Dermis blood vessel endothelial cell (primary cell): ENCODE measurements around the gene NDUFS3. TPM values are rescaled to one million over a fixed set of nuclear protein-coding genes. Genes with fewer than 3 reads are reported as not detected.

Source experiments
- DNase-seq: peaks from one replicate; pipeline ENCODE4 v3.0.0; 2010
- total RNA-seq: library from RNA; depleted of rRNA; stranded (reverse); fragments of >200 nt; gene quantifications from 2 replicates; pipeline ENCODE4 v1.2.3, GENCODE V29; 2014

Gene NDUFS3
- total RNA-seq, 1 donor from 2014 or later: 101 TPM

DNA sequence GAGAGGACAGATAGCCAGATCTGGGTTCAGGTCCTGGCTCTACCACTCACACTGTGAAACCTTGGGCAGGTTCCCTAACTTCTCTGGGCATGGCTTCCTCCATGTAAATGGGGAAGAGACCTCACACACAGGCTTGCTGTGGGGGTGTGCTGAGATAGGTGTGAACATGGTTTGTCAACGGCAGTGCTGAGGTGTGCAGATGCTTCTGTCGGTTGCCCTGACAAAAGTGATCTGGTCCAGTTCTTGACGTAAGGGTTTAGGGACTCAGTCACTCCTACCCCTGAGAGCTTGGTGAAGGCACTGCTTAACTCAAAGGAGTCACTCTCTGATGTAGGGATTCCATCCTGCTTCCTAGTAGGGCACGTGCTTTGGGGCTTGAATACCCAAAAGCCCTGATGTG is 13.4 kb downstream of the NDUFS3 start:
- peak; percentile 27 for DNase-seq

DNA sequence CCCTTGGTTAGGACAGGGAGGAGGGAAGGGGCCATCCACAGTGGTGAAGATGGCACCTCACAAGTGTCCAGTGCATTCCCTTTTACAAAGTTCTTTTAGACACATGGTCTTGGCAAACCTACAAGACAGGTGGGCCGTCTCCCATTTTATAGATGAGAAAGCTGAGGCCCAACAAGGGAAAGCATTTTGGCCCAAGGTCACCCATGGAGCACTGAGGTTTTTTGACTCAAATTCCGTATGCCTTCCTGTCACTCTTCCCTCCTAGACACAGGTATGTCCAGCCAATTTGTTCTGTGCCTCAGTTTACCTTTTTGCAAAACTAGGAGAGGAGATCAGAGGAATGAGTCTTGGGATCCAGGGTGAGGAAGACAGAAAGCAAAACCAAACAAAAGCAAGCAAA is 14.1 kb downstream of the NDUFS3 start:
- no peak for DNase-seq

DNA sequence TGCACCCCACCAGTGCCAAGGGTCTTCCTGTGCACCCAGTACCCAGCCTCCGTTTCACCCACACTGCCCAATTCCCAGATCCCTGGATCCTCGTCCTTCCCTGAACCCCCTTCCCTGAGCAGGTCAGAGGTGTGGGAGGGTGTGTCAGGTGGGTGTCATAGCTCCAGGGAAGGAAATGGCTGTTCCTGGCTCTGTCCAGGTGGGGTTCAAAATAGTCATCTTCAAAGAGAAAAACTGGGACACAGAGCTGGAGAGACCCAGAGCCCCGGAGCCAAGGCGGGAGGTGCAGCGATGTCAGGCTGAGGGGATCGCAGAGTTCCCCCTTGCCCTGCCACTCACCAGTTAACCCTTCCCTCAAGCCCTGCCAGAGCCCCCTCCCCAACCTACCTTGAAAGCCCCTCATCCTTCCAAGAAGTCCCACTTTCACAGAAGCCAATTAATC is 14.6 kb downstream of the NDUFS3 start:
- DNase-seq: no peak

DNA sequence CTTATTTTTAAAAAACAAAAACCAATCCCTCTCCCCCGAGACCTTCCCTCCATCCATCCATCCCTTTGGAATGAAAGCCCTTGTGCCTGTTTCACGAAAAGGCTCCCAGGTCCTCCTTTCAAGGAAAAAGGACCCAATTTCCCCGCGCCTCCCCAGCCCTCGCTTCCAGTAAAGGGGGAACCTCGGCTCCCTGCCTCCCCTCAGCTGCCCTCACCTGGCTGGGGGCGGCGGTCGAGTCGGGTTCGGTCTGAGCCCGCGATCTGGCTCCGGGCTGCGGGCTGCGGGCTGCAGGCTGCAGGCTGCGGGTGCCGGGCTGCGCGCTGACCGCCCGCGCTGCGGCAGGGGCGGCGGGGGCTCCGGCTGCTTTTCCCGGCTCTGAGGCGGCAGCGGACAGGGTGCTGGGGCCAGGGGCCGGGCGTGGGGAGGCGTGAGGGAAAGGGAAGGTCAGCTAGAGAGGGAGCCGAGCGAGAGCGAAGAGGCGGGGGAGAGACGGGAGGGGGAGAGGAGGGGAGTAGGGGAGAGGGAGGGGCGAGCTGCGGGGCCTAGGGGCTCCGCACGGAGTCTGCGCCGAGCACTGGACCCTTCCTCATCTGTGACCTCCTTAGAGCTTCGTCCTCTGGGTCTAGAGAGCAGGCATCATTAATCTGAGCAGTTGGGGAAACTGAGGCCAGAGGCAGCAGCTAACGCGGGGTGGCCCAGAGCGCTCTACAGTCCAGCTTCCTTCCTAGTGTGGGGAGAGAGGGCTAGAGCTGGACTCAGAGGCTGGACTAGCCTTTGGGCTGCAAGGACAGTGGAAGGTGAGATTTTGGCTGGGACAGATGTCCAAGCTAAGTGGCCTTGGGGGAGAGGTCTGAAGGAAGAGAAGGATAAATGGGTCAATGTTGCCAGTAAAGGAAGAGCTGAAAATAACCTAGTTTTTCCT is 15.3 kb downstream of the NDUFS3 start, which contains the start of gene C1QTNF4:
Gene C1QTNF4 (minus strand): TSS at position 478 of the 922 bp plus-strand sequence. CDS start 3,601 bp downstream, outside the sequence.
- DNase-seq: no peak

- no peak for DNase-seq
Measured at GRCh38 chr11:47595029-47595428, 16.2 kb downstream of the NDUFS3 start.

DNA sequence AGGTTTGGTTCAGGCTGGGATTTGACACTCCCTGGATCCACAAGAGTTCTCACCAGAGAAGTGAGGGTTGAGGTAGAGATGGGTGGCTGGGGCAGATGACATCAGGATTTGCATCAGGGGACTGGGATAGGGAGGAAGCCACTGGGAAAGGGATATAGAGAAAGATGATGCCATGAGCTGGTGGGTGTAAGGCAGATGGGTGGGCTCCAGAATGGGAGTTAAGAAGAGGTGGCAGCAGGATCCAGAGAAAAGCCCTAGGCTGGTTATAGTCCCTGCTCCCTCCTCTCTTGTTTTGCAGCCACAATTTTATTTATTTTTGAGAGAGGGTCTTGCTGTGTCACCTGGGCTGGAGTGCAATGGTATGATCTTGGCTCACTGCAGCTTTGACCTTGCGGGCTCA is 17.1 kb downstream of the NDUFS3 start:
- DNase-seq: no peak

DNA sequence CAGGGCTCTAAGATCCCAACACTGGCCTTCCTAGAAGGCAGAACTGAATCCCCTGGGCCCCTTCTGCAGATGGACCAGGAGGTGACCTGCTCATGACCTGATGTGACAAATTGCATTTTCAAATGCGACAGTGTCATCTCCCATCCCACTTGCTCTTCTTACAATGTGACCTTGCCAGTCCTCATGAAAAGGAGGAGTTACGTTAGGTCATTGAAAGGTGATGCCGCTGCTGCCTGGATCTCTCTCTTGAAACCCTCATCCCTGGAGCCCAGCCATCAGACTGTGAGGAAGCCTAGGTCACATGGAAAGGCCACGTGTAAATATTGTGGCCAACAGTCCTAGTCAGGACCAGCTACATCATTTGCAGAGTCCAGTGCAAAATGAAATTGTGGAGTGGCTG is 21.0 kb downstream of the NDUFS3 start:
- no peak for DNase-seq

- DNase-seq: no peak
Measured at GRCh38 chr11:47603295-47603694, 24.4 kb downstream of the NDUFS3 start.

DNA sequence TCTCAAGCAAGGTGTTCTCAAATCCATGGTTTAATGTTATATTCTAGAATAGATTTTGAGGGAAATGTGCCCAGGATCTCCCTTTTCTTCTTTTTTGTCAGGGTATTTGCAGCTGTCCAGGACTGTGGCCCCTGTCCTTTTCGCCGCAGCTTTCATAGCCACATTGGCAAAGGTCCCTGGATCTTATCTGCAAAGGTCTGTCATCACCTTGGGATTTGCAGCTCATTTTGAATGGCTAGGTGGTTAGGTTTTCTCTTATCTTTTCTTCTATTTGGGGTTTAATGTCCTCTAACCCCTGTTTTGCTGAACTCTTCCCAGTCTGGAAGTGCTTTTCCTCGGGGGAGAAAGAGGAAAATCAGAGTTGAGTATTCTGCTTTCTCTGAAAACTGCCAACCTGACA is 27.0 kb downstream of the NDUFS3 start:
- DNase-seq: no peak

GRCh38 chr11:47606731-47607130 is 27.9 kb downstream of the NDUFS3 start:
- DNase-seq: no peak

GRCh38 chr11:47607380-47607779 is 28.5 kb downstream of the NDUFS3 start:
- peak; percentile 38 for DNase-seq

DNA sequence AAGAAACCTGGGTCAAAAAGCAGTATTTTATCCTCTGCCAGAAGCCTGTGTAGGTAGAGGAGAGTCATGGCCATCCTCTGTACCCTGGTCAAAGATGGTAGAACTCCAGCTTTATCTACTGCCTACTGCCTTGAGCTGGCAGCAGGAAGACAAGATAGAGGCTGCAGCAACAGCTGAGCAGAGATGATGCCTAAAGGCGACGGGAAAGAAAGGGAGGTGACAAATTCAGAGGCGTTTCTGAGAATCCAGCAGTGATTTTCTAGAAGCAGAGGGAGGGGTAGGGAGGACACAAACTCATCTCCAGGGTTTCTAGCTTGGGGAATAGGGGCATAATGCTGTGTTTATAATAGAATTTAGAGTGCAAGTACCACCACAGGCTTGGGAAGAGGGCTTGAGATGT is 30.8 kb downstream of the NDUFS3 start:
- DNase-seq: no peak

GRCh38 chr11:47611348-47611794 is 32.5 kb downstream of the NDUFS3 start:
- DNase-seq: no peak

- no peak for DNase-seq
Measured at GRCh38 chr11:47615249-47615648, 36.4 kb downstream of the NDUFS3 start.

DNA sequence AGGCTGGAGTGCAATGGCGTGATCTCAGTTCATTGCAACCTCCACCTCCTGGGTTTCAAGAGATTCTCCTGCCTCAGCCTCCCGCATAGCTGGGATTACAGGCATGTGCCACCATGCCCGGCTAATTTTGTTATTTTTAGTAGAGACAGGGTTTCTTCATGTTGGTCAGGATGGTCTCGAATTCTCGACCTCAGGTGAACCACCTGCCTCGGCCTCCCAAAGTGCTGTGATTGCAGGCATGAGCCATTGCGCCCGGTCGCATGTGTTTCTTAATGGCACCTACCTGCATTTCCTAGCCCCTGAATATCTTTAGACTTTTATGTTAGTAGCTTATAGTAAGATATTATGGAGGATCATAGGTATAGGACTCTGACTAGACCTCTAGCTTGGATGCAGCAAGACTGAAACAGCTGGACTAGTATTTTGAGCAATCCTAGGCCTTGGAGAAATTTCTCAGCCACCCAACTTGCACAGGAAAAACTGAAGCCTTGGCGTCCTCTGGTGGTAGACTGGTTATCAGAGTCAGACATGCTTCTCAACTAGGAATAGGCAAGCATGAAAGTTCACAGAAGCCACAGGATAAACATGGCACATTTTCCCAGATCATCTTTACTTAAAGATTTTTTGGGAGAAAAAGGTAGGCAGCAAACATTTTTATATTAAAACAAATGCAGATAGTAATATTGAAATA is 38.0 kb downstream of the NDUFS3 start:
- DNase-seq: peak; percentile 87

DNA sequence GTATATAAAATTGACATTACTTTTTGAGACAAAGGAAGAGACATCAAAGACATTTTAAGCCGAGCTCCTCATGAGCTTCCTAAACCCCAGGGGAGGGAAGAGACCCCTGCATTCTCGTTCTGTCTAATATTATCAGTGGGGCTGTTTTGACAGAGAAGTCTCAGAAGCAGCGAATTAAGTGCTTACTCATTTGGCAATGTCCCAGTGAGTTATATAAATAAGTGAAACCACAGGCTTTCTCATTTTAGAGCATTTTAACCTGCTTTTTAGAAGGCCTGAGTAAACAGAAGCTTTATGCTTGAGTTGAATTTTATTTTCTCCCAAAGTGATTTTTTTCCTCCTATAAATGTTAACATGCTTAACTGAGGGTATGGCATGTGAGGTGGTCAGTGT is 38.5 kb downstream of the NDUFS3 start:
- DNase-seq: peak; percentile 17

DNA sequence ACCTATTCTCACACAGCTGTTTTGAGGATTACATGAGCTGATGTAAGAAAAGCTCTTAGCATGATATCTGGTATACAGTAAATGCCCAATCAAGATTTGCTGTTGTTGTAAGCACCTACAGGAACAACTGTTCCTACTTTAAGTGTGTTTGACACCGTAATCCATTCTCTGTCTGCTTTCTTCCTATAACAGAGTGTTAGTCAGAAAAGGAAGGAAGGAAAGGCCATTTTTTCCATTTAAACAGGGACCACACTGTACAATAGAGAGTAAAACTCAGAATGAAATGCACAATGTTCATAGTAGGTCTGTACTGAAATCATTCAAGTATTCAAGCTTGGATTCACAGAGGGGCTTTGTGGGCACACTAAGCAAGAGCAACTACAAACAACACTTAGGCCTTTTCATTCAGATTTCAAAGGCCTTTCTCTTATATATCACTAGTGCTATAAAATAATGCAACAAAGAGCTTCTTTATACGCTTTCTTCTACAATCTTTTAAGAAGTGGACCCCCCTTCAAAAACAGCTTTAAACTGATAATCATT is 42.0 kb downstream of the NDUFS3 start:
- peak; percentile 58 for DNase-seq

DNA sequence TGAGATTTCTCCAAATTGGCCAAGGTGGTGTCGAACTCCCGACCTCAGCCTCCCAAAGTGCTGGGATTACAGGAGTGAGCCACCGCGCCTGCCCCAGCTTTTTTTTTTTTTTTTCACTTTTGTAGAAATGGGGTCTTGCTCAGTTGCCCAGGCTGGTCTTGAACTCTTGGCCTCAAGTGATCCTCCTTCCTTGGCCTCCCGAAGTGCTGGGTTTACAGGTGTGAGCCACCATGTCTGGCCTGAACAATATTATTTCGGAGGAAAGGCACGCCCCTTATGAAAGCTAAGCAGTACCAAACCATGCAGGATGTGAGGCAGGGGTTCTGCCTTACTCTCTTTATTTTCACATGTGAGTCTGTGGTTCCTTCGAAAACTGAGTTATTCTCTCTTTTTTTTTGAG is 47.4 kb downstream of the NDUFS3 start:
- no peak for DNase-seq

DNA sequence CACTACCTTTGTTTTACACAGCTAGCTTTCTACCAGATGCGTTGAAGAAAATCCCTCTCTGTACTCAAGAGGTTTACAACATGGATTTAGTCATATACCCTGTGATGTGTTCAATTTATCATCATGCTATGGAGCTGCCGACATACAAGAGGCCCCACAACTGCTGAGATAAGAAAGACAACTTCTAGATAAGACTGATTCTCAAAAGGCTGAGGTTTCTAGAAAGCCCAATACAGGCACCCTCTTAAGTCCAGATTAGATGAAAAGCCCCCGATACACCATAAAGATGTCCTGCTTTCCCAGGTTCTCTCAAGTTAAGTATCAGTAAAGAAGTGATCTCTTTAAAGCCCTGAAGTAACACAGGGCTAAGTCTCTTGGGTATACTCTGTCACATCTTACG is 49.2 kb downstream of the NDUFS3 start:
- DNase-seq: no peak

DNA sequence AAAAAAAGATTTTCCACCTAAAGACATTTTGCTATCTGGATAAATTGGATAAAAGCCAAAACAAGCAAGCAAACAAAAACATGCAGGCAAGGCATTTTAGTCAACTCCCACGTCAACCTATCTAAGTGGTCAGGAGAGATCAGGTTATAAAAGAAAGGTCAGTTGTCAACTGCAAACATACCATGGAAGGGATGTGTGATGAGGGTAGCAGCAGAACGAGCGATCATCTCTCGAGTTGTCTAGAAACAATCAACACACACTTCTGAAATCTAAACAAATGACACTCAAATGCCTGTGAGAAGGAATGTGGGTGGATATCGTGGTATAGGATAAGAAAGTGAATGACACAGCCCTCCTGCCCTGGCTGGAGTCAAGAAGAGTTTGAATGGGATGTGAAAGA is 52.6 kb downstream of the NDUFS3 start:
- peak; percentile 10 for DNase-seq
